Measurements from ENCODE around the gene GABRR1.

GRCh38 chr6:89145091-89145955 lies 71.8 kb downstream of the GABRR1 start:
- TF ChIP-seq SUZ12 (IDR thresholded peaks at IDR 0.05; ENCODE audit: extremely low read depth, insufficient read depth, insufficient read length) (no peak), YY1 (IDR thresholded peaks at IDR 0.05; ENCODE audit: insufficient read depth, insufficient read length) (no peak), ZNF274 (IDR thresholded peaks at IDR 0.05; ENCODE audit: low read depth, low read length) (no peak)

Data from NT2/D1 (cell line).